PFSK-1 (cell line): ENCODE results near the gene SRRD.

ENCODE experiments used
- REST ChIP-seq, 2 experiments: IDR thresholded peaks; 2 replicates each; pipeline versions ENCODE4 v1.6.1 to v1.8.0; 2011 to 2012; ENCODE audit warnings: low read depth in 2 of 2, low read length in 2 of 2, control low read depth in 1 of 2, inconsistent platforms in 1 of 2, mild to moderate bottlenecking in 1 of 2, moderate library complexity in 1 of 2; ENCODE audit not compliant: insufficient read depth in 1 of 2
- SIN3A ChIP-seq: IDR thresholded peaks from 2 replicates; pipeline ENCODE4 v1.6.1; 2012; ENCODE audit warnings: mild to moderate bottlenecking, low read length, moderate library complexity, borderline replicate concordance; ENCODE audit not compliant: insufficient read depth
- TAF1 ChIP-seq: IDR thresholded peaks from 2 replicates; pipeline ENCODE4 v1.6.1; 2012; ENCODE audit warnings: low read length, control low read depth, borderline replicate concordance; ENCODE audit not compliant: insufficient read depth

- TF ChIP-seq TAF1 (no peak), SIN3A (no peak), REST (IDR thresholded peaks at IDR 0.05; ENCODE audit: insufficient read depth in 1 of 2, low read depth in 2 of 2, low read length in 2 of 2) (no peak)
These were observed 21.0 kb upstream of the SRRD start for GRCh38 chr22:26462641-26463040.
